HG03342 (cell line): ENCODE data around the gene MAP2K5.

Experiments used
- ATAC-seq: cut with Tn5 transposase; IDR thresholded peaks from one replicate; pipeline ENCODE4 v1.9.1; 2021; ENCODE audit warnings: mild to moderate bottlenecking, moderate library complexity; ENCODE audit not compliant: unreplicated experiment

Gene MAP2K5

DNA sequence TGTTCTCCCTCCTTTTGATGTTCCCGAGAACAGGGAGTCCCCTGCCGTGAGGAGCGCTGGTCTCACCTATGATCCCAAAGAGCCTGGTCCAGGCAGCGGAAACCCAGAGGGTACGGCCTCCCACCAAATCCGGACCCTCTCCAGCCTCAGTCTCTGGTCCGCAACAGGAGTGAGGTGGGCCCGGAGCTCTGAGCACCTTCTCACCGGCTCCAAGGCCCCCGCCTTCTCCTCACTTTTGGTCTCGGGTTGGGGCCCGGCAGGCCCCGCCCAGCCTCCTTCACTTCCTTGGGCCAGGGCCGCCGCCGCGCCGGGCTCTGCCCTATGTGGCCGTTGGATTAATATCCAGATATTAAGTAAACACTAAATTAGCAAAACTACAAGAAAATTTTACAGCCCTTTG is 277.1 kb downstream of the MAP2K5 start:
- no peak for ATAC-seq

DNA sequence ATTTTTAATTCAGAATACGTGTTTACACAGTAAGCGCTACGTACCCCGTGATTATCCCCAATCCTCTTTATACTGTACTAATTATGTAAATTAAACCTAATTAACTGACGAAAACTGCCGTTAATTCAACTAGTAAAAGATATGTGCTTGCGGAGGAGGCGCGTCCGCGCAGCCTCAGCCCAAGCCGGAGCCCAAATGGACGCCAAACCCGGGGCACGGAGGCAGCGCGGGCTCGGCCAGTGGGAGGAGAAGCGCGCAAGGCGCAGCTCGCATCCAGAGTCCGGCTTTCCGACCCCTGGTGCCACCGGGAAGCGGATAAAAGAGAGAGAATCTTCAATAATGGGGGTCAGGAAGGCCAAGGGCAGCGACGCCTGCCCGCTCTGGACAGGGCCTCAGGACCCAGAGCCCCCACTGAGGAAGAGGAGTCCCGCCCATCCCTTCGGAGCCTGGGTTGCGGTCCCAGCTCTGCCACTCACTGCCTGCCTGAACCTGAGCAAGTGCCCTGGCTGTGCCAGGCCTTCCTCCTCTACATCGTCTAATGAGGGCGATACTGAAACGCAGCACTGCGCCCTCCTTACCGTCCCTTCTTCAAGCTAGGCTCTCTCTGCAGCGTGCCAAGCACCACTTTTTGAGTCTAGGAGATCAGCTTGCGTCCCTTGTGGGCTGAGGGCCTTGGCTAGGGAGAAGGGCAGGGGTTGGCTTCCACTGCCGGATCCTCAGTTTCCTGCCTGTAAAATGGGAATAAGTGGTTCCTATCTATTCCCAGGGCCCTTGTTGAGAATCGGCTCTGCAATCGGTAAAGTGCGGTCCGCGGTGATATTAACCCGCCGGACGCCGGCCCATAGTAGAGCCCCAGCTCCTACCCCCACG is 277.9 kb downstream of the MAP2K5 start:
- ATAC-seq, result no peak

DNA sequence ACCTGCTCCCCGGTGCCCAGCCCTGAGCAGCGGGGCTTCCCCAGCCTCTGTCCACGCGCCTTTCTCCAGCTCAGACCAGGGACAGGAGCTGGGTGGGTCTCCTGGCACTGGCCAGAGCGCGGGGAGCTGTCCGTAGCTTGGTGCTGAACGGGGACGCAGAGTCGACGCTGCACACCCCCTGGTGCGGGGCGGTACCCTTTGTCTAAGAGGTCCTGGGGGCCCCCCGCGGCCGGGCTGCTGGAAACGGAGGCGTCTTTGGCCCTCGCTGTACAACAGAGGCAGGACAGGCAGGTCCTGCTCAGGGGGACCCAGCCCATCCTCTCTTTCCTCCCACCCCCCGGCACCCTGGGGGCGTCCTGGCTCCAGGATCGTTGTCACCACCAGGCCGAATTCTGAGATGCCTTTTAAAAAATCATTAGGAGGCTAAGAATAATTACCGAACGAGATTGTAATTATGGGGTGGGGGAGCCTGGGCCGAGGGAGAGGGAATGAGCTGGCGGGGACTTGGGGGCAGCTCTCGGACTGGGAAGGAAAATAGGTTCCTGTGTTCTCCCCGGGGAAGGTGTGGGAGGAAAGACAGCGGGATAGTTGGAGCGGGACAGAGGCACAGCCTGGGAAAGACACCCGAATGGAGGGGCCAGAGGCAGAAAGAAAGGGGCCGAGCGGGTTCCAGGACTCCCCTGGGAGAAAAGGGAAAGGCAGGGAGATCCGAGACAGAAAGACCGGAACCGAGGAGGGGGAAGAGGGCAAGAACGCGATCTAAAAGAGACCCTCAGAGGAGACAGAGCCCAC is 278.7 kb downstream of the MAP2K5 start:
- ATAC-seq, result no peak

DNA sequence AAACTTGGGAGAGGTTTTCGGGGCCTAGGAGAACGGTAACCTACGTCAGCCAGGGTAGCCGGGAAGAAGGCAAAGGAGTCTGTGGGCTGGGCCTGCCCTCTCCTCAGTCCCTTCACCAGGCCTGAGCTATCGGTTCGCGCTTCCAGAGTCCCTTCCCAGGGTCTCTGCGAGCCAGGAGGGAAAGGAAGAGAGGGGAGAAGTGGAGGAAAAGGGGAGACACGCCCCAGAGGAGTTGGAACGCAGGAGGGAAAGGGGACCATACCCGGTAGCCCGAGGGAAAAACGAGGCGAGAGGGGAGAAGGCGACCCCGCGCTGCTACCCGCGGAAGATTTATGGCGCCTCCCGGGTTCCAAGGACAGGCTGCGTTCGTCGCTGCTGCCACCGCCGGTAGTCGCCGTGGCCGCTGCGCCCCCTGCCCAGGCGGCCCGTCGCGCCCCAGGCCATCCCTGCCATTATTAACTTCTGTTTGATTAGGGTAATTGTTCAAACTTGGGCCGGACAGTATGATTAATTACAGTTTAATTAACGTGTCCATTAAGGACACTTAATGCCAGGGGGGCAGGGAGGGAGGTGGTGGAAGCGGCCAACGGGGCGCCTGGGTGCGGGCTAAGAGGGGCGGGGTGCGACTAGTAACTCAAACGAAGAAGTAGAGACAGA is 279.4 kb downstream of the MAP2K5 start:
- ATAC-seq, result no peak

DNA sequence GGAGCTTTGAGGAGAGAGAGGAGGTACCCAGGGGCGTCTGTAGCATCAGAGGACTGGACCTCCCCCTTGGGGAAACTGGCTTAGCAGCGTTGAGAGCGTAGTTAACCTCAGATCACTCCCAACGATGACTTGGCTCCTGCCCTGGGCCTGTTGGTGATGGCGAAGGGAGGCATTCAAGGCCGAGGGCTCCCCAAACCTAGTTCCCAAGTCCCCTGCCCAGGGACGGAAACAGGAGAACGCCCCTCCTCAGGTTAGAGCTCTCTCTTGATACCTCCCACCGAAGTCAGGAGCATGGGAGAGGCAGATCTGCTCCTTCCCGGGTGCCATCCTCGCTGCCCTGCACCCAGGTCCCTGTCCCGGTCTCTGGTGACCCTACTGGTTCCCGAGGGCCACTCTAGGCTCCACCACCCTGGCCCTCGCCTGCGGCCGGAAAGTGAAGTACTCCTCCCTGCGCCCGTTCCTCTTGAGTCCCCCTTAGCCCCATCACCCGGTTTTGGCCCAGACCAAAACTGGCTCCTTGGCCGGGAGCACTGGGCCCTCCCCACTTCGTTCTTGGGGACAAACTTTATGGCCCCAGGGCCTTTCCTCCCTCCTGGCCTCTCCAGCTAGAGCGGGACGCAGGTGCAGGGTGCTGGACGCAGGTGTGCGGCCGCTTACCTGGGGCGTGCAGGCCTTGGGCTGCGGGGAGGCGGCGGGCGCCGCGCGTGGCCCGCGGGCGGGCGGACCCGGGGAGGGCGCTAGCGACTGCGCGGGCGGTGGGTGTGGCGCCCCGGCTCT is 280.2 kb downstream of the MAP2K5 start:
- no peak for ATAC-seq

DNA sequence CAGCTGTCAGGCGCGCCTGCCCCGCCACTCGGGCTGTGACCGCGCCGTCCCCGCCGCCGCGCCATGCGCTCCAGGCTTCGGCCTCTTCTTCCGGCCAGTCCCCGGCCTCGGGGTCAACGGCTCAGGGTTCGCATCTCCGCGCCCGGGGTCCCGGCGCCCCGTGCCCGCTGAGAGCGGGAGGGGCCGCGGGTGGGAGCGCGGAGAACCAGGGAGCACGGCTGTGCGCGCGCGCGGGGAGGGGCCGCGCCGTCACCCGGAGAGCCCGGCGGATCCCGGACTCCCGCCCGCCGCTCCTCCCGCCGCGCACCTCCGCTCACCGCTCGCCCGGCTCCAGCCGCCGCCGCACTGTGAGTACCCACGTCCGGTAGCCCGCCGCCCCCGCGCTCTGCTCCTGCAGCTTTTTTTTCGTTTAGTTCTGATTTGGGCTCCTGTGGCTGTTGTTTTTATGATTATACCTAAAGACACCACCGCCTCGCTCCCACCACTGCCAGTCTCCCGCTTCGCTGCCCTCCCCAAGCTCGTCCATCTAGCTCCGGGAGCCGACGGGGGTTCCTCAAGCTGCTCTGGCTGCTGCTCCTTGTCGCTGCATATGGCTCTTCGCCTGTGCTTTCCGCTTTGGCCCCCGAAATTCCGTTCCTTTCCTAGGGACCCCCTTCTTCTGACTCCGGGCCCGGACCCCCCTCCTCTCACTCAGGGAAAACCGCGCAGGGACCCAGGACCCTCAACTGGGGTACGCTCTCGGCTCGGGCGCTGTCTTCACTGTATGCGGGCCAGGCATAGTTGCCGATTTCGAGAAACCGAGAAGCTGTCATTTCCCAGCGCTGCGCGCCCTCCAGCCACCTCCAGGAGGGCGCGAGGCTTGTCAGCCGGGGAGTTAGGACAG is 281.1 kb downstream of the MAP2K5 start:
- no peak for ATAC-seq

DNA sequence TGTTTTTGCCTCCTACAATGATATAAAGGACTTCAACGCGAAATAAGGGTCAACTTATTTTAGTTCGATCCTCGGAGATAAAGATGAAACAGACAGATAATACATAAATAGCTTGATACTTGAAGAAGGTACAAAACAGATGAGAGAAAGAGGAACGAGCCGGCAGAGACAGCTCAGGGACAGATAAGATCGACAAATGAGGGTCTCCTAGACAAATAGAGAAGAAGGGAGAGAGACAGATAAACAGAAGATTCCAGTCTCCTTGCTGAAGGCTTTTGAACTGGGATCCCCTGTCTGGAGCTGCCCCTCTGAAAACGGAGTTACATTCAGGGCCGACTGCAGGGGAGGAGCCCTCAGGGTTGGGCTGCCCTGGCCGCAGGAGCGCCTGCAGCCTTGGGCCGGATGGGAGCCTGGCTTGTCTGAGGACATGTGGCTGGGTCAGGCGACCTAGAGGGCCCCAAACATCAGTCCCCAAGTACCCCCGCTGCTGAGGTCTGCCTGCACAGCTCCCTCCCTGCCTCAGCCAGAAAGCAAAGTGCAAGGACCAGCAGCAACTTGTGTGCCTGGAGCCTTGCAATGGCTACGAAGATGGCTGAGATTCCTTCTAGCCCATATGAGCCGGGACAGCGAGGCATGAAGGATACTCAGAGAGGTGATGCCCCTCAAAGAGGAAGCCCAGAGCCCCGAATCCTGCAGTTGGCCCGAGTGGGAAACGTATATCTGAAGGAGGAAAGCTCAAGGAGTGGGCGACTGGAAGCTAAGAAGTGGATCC is 281.9 kb downstream of the MAP2K5 start:
- no peak for ATAC-seq

DNA sequence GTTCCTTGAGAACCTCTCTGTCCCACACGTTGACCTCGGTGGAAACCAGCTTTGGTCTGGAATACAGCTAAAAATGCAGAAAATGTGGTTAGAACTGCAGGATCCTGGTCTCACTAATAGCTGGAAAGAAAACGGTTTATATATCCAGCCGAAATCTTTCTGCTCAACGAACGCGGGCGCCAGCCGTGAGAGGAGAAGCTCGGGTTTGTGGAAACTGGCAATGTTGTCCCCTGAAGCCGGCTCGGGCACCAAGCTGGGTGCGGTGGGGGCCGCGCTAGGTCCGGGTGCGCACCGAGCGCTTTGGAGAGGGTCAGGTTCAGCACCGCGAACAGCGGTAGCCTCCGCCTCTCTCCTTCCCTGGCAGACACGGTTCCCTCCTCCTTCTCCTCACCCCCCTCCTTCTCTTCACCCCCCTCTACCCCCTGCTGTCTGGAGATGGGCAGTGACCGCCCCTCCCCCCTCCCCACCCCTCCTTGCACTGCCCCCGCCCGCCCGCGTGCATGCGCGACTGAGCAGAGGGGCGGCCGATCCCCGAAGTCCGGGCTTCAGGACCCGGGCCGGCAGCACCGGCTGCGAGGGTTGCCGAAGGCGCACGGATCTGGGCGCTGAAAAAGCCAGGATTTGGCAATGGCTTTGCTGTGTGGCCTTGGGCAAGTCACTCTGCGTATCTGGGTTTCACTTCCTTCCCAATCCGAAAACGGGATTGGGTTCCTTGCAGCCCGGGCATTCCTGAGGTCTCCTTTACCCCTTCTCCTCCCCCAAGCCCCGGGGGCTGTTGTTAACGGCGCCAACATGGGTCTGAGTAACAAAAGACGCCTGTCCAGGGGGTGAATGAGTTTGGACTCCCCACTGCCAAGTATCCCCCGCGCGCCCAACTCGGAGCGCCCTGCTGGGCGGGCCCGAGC is 282.7 kb downstream of the MAP2K5 start, which contains the start of gene SKOR1:
Gene SKOR1, plus strand, starts transcription at position 534 of the 905 bp plus-strand sequence. Its CDS starts 94 bp downstream, at position 628.
- ATAC-seq, result no peak

DNA sequence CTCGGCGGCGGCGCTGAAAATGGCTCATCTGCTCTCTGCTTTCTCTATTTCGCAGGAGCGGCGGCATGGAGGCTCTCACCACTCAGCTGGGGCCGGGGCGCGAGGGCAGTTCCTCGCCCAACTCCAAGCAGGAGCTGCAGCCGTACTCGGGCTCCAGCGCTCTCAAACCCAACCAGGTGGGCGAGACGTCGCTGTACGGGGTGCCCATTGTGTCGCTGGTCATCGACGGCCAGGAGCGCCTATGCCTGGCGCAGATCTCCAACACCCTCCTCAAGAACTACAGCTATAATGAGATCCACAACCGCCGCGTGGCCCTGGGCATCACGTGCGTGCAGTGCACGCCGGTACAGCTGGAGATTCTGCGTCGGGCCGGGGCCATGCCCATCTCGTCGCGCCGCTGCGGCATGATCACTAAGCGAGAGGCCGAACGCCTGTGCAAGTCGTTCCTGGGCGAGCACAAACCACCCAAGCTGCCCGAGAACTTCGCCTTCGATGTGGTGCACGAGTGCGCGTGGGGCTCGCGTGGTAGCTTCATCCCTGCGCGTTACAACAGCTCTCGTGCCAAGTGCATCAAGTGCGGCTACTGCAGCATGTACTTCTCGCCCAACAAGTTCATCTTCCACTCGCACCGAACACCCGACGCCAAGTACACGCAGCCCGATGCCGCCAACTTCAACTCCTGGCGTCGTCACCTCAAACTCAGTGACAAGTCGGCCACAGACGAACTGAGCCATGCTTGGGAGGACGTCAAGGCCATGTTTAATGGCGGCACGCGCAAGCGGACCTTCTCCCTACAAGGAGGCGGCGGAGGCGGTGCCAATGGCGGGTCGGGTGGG is 283.6 kb downstream of the MAP2K5 start:
- ATAC-seq, result no peak

DNA sequence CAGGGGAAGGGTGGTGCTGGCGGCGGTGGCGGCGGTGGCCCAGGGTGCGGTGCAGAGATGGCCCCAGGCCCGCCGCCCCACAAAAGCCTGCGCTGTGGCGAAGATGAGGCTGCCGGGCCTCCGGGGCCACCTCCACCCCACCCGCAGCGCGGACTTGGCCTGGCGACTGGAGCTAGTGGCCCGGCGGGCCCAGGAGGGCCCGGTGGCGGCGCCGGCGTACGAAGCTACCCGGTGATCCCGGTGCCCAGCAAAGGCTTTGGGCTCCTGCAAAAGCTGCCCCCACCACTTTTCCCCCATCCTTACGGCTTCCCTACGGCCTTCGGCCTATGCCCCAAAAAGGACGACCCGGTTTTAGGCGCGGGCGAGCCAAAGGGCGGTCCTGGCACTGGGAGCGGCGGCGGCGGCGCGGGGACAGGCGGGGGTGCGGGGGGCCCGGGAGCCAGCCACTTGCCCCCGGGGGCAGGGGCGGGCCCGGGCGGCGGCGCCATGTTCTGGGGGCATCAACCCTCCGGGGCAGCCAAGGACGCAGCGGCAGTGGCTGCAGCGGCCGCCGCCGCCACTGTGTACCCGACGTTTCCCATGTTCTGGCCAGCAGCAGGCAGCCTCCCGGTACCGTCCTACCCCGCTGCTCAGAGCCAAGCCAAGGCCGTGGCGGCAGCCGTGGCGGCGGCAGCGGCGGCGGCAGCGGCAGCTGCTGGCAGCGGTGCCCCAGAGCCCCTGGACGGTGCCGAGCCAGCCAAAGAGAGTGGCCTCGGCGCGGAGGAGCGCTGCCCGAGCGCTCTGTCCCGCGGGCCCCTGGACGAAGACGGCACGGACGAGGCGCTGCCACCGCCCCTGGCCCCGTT is 284.4 kb downstream of the MAP2K5 start:
- no peak for ATAC-seq

DNA sequence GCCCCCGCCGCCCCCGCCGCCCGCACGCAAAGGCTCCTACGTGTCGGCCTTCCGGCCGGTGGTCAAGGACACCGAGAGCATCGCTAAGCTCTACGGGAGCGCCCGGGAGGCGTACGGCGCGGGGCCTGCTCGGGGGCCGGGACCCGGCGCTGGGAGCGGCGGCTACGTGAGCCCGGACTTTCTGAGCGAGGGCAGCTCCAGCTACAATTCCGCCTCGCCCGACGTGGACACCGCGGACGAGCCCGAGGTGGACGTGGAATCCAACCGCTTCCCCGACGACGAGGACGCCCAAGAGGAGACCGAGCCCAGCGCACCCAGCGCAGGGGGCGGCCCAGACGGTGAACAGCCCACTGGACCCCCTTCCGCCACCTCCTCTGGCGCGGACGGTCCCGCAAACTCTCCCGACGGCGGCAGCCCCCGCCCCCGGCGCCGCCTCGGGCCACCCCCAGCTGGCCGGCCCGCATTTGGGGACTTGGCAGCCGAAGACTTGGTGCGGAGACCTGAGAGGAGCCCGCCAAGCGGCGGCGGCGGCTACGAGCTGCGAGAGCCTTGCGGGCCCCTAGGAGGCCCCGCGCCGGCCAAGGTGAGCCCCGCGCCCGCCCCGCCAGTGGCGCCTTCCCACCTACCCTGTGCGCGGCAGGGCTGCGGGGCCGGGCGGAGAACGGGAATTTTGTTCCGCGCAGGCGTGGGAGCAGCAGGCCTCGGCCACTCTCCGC is 285.2 kb downstream of the MAP2K5 start:
- ATAC-seq, result no peak

DNA sequence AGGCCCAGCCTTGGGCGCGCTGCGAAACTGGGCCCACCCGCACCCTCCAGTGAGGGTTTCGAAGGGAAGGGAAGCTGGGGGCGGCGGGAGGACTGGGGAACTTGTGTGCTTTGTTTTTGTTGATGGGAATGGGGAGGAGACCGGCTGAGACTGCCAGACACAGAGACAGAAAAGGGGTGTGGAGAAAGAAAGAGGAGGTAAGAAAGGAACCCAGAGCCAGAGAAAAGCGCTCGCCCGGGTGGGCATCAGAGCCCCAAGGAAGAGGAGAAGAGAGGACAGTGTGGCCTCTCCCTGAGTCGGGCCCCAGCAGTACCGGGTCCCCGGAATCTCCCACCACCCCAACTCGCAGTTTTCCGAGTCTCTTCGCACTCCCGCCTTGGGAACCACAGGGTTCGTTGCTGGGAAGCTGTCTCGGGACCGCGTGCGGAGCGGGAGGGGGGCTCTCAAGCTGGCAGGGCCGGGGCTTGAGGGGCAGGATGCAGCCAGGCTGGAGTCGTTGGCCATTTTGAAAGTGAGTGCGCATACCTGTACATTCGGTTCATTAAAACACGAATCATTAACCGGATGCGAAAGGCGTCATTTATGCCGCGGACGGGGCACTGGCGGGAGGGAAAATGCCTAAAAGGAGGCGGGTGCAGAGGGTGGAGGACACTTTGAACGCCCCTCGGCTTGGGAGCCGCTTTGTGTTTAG is 285.9 kb downstream of the MAP2K5 start:
- no peak for ATAC-seq

DNA sequence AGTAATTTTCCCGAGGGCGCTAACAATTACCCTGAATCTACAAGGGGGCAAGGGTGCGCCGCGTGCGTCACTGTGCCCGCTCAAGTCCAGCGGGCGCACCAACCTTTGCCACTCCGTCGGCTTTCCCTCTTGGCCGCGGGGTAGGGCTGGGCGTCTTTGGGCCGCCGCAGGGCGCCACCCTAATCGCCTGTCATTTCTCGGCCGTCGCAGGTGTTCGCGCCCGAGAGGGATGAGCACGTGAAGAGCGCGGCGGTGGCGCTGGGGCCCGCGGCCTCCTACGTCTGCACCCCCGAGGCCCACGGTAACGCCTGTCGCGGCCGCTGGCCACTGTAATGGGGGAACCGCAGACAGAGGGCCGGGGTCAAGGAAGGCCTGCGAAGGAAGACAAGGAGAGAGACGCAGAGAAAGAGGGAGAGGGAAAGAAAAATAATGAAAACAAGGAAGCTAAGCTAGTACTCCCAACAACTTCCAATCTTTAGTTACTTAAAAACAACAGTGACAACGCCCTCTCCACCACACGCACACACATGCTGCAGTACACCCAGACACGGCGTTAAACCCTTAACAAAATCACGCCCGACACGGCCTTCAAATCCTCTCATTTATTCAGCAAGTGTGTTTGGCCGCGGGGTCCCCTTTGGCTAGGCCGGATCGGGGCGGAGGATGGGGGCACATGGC is 286.6 kb downstream of the MAP2K5 start:
- no peak for ATAC-seq
